HUES64 (cell line): ENCODE data around the gene CMSS1.

ENCODE experiments used
- H3K27ac ChIP-seq: 2 replicates; pipeline ENCODE4 v1.7.0; 2013; ENCODE audit warnings: low read depth, low read length, inconsistent platforms
- H3K27me3 ChIP-seq: 2 replicates; pipeline ENCODE4 v1.6.1; 2013; ENCODE audit warnings: mild to moderate bottlenecking, low read length; ENCODE audit not compliant: insufficient read depth
- H3K36me3 ChIP-seq: 2 replicates; pipeline ENCODE4 v1.6.1; 2013; ENCODE audit warnings: mild to moderate bottlenecking, low read length; ENCODE audit not compliant: insufficient read depth
- H3K4me1 ChIP-seq: 2 replicates; pipeline ENCODE4 v1.6.1; 2013; ENCODE audit warnings: mild to moderate bottlenecking, low read length, moderate library complexity; ENCODE audit not compliant: insufficient read depth
- H3K4me3 ChIP-seq: 2 replicates; pipeline ENCODE4 v1.5.1; 2013; ENCODE audit warnings: mild to moderate bottlenecking, low read length, moderate library complexity
- H3K9ac ChIP-seq: 2 replicates; pipeline ENCODE4 v1.6.1; 2013; ENCODE audit warnings: mild to moderate bottlenecking, low read depth, low read length
- H3K9me3 ChIP-seq: 2 replicates; pipeline ENCODE4 v1.6.1; 2013; ENCODE audit warnings: low read depth, low read length; ENCODE audit not compliant: insufficient read depth
- WGBS: fragments of 150-250, 120-280 bp; methylation state at CpG from one replicate; pipeline ENCODE4 v1.1.7; 2013; ENCODE audit warnings: missing lambda C conversion rate; 5-methylcytosine and 5-hydroxymethylcytosine counted together

The CMSS1 gene

GRCh38 chr3:99783011-99783573 is 34.6 kb upstream of the CMSS1 start:
- 82% methylated on average over 4 of the region's 5 CpGs for WGBS
- Histone ChIP-seq H3K9me3 (no peaks in the 10 kb centered on the region), H3K4me3 (no peak overlapping the region), H3K27ac (no peak overlapping the region), H3K9ac (no peak overlapping the region), H3K27me3 (no peaks in the 10 kb centered on the region), H3K4me1 (no peaks in the 10 kb centered on the region), H3K36me3 (no peaks in the 10 kb centered on the region)

GRCh38 chr3:99789011-99789721 is 28.5 kb upstream of the CMSS1 start:
- WGBS = 51% methylated on average over 3 of the region's 3 CpGs
- Histone ChIP-seq H3K27me3 (no peaks in the 10 kb centered on the region), H3K9ac (no peak overlapping the region), H3K36me3 (no peaks in the 10 kb centered on the region), H3K4me3 (no peak overlapping the region), H3K4me1 (no peaks in the 10 kb centered on the region), H3K27ac (no peak overlapping the region), H3K9me3 (no peaks in the 10 kb centered on the region)

DNA sequence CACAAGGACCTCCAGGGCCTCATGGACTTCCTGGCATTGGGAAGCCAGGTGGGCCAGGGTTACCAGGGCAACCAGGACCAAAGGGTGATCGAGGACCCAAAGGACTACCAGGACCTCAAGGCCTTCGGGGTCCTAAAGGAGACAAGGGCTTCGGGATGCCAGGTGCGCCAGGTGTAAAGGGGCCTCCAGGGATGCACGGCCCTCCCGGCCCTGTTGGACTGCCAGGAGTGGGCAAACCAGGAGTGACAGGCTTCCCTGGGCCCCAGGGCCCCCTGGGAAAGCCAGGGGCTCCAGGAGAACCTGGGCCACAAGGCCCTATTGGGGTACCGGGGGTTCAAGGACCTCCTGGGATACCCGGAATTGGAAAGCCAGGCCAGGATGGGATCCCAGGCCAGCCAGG is 23.2 kb upstream of the CMSS1 start:
- no peaks in the 10 kb centered on the region for H3K27me3 ChIP-seq
- no peak overlapping the region for H3K9ac ChIP-seq
- H3K36me3 ChIP-seq = no peaks in the 10 kb centered on the region
- no peak overlapping the region for H3K27ac ChIP-seq
- no peak overlapping the region for H3K4me3 ChIP-seq
- H3K9me3 ChIP-seq = no peaks in the 10 kb centered on the region
- no peaks in the 10 kb centered on the region for H3K4me1 ChIP-seq
- whole genome bisulfite sequencing = 95% methylated on average over 8 of the region's 8 CpGs

DNA sequence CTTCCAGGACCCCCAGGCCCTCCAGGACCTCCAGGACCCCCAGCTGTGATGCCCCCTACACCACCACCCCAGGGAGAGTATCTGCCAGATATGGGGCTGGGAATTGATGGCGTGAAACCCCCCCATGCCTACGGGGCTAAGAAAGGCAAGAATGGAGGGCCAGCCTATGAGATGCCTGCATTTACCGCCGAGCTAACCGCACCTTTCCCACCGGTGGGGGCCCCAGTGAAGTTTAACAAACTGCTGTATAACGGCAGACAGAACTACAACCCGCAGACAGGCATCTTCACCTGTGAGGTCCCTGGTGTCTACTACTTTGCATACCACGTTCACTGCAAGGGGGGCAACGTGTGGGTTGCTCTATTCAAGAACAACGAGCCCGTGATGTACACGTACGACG is 22.1 kb upstream of the CMSS1 start:
- Histone ChIP-seq H3K36me3 (no peaks in the 10 kb centered on the region), H3K4me3 (no peak overlapping the region), H3K27me3 (no peaks in the 10 kb centered on the region), H3K4me1 (no peaks in the 10 kb centered on the region), H3K9me3 (no peaks in the 10 kb centered on the region), H3K27ac (no peak overlapping the region), H3K9ac (no peak overlapping the region)
- 93% methylated on average over 15 of the region's 15 CpGs for WGBS

- H3K4me3 ChIP-seq = no peak overlapping the region
- H3K27ac ChIP-seq = no peak overlapping the region
- H3K9ac ChIP-seq = no peak overlapping the region
- H3K36me3 ChIP-seq = no peaks in the 10 kb centered on the region
- H3K9me3 ChIP-seq = peaks cover 10% of the 10 kb centered on the region
- WGBS = 95% methylated on average over 3 of the region's 4 CpGs
- no peaks in the 10 kb centered on the region for H3K27me3 ChIP-seq
- H3K4me1 ChIP-seq = no peaks in the 10 kb centered on the region
These were observed 18.2 kb upstream of the CMSS1 start for GRCh38 chr3:99799422-99799821.

GRCh38 chr3:99803297-99803696 is 14.4 kb upstream of the CMSS1 start:
- Histone ChIP-seq H3K27me3 (no peaks in the 10 kb centered on the region), H3K27ac (no peak overlapping the region), H3K4me3 (no peak overlapping the region), H3K36me3 (no peaks in the 10 kb centered on the region), H3K9me3 (peaks cover 31% of the 10 kb centered on the region), H3K4me1 (no peaks in the 10 kb centered on the region), H3K9ac (no peak overlapping the region)
- WGBS = no CpG with 5 or more reads among the region's 1 CpG

DNA sequence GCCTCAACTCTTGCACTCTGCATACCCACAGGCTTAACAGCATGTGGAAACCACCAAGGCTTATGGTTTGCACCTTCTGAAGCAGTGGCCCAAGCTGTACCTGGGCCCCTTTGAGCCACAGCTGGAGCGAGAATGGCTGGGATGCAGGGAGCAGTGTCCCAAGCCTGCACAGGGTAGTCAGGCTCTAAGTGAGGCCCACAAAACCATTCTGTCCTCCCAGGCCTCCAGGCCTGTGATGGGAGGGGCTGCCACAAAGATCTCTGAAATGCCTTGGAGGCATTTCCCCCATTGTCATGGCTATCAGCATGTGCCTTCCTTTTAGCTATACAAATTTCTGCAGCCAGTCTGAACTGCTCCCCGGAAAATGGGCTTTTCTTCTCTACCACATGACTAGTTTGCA is 12.5 kb upstream of the CMSS1 start:
- H3K9ac ChIP-seq = no peak overlapping the region
- WGBS = 90% methylated on average over 2 of the region's 2 CpGs
- H3K27me3 ChIP-seq = no peaks in the 10 kb centered on the region
- peaks cover 31% of the 10 kb centered on the region for H3K9me3 ChIP-seq
- no peak overlapping the region for H3K4me3 ChIP-seq
- no peaks in the 10 kb centered on the region for H3K4me1 ChIP-seq
- H3K27ac ChIP-seq = no peak overlapping the region
- H3K36me3 ChIP-seq = no peaks in the 10 kb centered on the region

GRCh38 chr3:99808163-99808794 is 9.4 kb upstream of the CMSS1 start:
- WGBS = 50% methylated on average over 4 of the region's 4 CpGs
- H3K9me3 ChIP-seq = peaks cover 30% of the 10 kb centered on the region

DNA sequence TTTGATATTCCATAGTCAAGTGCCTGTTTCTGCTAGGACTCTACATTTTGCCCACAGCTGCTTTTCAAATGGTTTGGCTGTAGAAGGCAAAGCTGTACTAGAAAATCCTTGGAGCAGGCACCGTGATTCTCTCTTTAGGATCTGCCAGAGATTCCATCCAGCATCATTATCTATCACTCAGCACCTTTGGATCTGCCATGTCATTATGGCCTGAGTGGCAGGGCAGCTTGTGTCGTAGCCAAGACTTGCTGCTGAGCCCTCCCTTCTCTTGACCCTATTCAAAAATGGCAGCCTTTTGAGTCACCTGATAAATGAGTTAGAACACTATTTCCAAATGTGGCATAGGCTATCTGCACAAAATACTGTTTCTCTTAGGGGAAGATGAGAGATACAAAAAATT is 8.1 kb upstream of the CMSS1 start:
- H3K27ac ChIP-seq = no peak overlapping the region
- H3K27me3 ChIP-seq = no peaks in the 10 kb centered on the region
- H3K9ac ChIP-seq = no peak overlapping the region
- no peaks in the 10 kb centered on the region for H3K4me1 ChIP-seq
- no peaks in the 10 kb centered on the region for H3K36me3 ChIP-seq
- whole genome bisulfite sequencing = 88% methylated on average over 2 of the region's 2 CpGs
- H3K9me3 ChIP-seq = peaks cover 19% of the 10 kb centered on the region
- H3K4me3 ChIP-seq = no peak overlapping the region

More at GRCh38 chr3:99808163-99808794, 9.4 kb upstream of the CMSS1 start:
- Histone ChIP-seq H3K27me3 (no peaks in the 10 kb centered on the region), H3K4me3 (no peak overlapping the region), H3K27ac (no peak overlapping the region), H3K4me1 (no peaks in the 10 kb centered on the region), H3K36me3 (no peaks in the 10 kb centered on the region), H3K9ac (no peak overlapping the region)

- WGBS = 85% methylated on average over 1 of the region's 1 CpG
- Histone ChIP-seq H3K9me3 (peaks cover 11% of the 10 kb centered on the region), H3K36me3 (no peaks in the 10 kb centered on the region), H3K27me3 (no peaks in the 10 kb centered on the region), H3K9ac (no peak overlapping the region), H3K27ac (no peak overlapping the region), H3K4me1 (no peaks in the 10 kb centered on the region), H3K4me3 (no peak overlapping the region)
These were observed 7.3 kb upstream of the CMSS1 start for GRCh38 chr3:99810403-99810802.

DNA sequence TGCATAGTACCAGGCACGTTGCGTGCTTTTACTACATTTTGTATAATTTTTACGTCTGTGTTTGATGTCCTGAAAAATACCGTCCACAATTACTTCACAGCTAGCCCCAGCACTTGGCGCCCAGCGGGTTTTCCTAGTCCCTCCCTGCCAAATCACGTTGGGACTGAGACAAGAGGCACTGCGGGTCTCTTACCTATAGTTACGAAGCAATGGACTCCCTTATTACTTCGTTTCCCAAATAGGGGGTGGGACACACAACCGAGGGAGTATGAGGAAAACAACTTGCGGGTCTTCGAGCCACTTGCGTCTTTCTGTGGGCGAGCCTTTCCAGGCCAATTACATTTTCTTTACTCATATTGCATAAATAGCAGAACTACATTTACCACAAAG is 620 bp upstream of the CMSS1 start:
- H3K9ac ChIP-seq = peak overlapping the region; percentile 86
- no peaks in the 10 kb centered on the region for H3K9me3 ChIP-seq
- H3K27me3 ChIP-seq = no peaks in the 10 kb centered on the region
- H3K4me3 ChIP-seq = peak overlapping the region; percentile 96
- peak overlapping the region; percentile 83 for H3K27ac ChIP-seq
- H3K4me1 ChIP-seq = peaks cover 8% of the 10 kb centered on the region
- H3K36me3 ChIP-seq = no peaks in the 10 kb centered on the region
- WGBS = 6% methylated on average over 15 of the region's 15 CpGs
